Natural killer cell (primary cell): ENCODE data around the gene DIP2A. TPM values are rescaled to one million over a fixed set of nuclear protein-coding genes. Genes with fewer than 3 reads are reported as not detected.

ENCODE experiments used
- ATAC-seq, 3 donors: fragments of 150-1000 bp in 2 of 3; fragments of 200-7000 bp in 1 of 3; cut with Tn5 transposase; 1 replicate in 1 of 3; 2 replicates in 2 of 3; pipeline ENCODE4 v1.10.0; 2021; ENCODE audit warnings: mild to moderate bottlenecking in 2 of 3, moderate library complexity in 2 of 3
- DNase-seq, 2 donors: peaks; one replicate each; pipeline versions ENCODE4 v3.0.0 to v3.0.0-alpha.2; 2013 to 2021; ENCODE audit warnings: mixed read lengths in 1 of 2
- H3K27ac ChIP-seq: one replicate; pipeline ENCODE4 v1.5.1; 2013; ENCODE audit warnings: mild to moderate bottlenecking, low read length
- H3K27me3 ChIP-seq: one replicate; pipeline ENCODE4 v1.6.1; 2013; ENCODE audit warnings: low read length; ENCODE audit not compliant: control insufficient read depth, insufficient read depth
- H3K36me3 ChIP-seq: one replicate; pipeline ENCODE4 v1.6.1; 2013; ENCODE audit warnings: low read length; ENCODE audit not compliant: control insufficient read depth, insufficient read depth
- H3K4me1 ChIP-seq: one replicate; pipeline ENCODE4 v1.6.1; 2013; ENCODE audit warnings: low read length; ENCODE audit not compliant: control insufficient read depth, insufficient read depth
- H3K4me3 ChIP-seq: one replicate; pipeline ENCODE4 v1.5.1; 2013; ENCODE audit warnings: low read length
- H3K9me3 ChIP-seq: one replicate; pipeline ENCODE4 v1.6.1; 2013; ENCODE audit warnings: low read length; ENCODE audit not compliant: control insufficient read depth, insufficient read depth
- H3K27ac Mint-ChIP-seq, 2 donors: one replicate each; pipeline ENCODE4 v1.8.0; 2022; ENCODE audit warnings: mild to moderate bottlenecking in 2 of 2, mixed read lengths in 2 of 2, moderate library complexity in 1 of 2
- H3K27me3 Mint-ChIP-seq, 2 donors: one replicate each; pipeline ENCODE4 v1.8.0; 2022; ENCODE audit warnings: low read depth in 2 of 2, mixed read lengths in 2 of 2
- H3K36me3 Mint-ChIP-seq: one replicate; pipeline ENCODE4 v1.8.0; 2022; ENCODE audit warnings: mixed read lengths
- H3K4me1 Mint-ChIP-seq, 2 donors: one replicate each; pipeline ENCODE4 v1.8.0; 2022; ENCODE audit warnings: mixed read lengths in 2 of 2
- H3K4me3 Mint-ChIP-seq: one replicate; pipeline ENCODE4 v1.8.0; 2022; ENCODE audit warnings: mild to moderate bottlenecking, moderate library complexity, mixed read lengths
- H3K9me3 Mint-ChIP-seq, 2 donors: one replicate each; pipeline ENCODE4 v1.8.0; 2022; ENCODE audit warnings: mixed read lengths in 2 of 2
- WGBS: methylation state at CpG from one replicate; pipeline ENCODE4 v1.1.7; 2013; ENCODE audit warnings: missing lambda C conversion rate; ENCODE audit not compliant: insufficient coverage; 5-methylcytosine and 5-hydroxymethylcytosine counted together
- intact Hi-C: fragments of 100-400 bp; cut with micrococcal nuclease; formaldehyde crosslinking; loops from one replicate; pipeline ENCODE4 v1.14.2; 2022
- total RNA-seq, 4 donors: library from RNA; stranded (reverse); fragments of 120-200 nt in 1 of 4; gene quantifications; one replicate each; pipeline versions ENCODE4 v1.2.3 to v1.2.4, GENCODE V29; 2013 to 2022
- TF ChIP-seq, protein P1 (sequence below): fragments of 200-600 bp; IDR thresholded peaks from one replicate; pipeline ENCODE4 v1.8.0; 2022; ENCODE audit warnings: antibody characterized with exemption

The DIP2A gene
- total RNA-seq, 3 donors from 2014 or later (not counting 1 experiment from before 2014, with no cell fraction given), result 166 to 308 (median 170) TPM

DNA sequence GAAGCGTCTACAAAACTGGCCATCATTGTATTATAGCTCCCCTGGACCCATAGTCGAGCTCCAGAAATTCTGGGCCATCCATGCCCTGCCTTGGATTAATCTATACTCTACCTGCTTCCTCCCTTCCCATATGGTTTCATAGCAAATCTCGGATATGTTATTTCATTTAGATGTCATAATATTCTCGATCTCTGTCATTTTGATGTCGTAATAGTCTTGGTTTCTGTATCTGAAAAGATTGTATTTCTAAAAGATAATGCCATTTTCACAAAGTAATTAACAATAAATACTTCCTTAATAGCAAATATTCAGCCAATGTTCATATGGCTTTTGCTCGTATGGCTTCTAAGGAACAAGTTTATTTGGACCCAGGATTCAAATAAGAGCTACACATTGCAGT, 35.1 kb downstream of the DIP2A start:
- peaks cover 9% of the 10 kb centered on the region for H3K36me3 Mint-ChIP-seq

DNA sequence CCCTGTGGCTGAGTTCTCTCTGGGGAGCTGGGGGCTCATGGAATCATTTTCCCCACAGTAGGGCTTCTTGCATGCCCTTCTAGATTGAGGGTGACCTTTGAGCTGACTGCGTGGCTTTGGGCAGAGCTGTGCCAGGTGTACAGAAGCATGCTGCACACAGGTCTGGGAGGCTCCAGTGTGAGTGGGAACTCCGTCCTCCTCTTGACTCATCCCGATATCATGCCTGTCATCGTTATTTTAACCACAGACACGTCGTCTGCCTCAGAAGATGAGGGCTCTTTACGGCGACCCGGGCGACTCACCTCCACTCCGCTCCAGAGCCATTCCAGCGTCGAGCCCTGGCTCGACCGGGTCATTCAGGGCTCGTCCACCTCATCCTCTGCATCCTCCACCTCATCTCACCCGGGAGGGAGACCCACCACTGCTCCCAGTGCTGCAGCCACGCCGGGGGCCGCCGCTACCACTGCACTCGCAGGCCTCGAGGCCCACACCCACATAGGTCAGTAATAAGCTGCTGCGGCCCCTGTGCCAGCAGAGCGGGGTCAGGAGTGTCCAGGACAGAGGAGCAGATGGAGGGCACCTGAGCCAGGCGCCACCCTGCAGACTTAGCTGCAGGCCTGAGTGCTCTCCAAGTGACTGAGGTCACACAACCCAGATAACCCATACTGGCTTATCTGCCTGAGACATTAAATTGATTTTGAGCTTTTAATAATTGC, 39.8 kb downstream of the DIP2A start:
- TF ChIP-seq, protein P1, sequence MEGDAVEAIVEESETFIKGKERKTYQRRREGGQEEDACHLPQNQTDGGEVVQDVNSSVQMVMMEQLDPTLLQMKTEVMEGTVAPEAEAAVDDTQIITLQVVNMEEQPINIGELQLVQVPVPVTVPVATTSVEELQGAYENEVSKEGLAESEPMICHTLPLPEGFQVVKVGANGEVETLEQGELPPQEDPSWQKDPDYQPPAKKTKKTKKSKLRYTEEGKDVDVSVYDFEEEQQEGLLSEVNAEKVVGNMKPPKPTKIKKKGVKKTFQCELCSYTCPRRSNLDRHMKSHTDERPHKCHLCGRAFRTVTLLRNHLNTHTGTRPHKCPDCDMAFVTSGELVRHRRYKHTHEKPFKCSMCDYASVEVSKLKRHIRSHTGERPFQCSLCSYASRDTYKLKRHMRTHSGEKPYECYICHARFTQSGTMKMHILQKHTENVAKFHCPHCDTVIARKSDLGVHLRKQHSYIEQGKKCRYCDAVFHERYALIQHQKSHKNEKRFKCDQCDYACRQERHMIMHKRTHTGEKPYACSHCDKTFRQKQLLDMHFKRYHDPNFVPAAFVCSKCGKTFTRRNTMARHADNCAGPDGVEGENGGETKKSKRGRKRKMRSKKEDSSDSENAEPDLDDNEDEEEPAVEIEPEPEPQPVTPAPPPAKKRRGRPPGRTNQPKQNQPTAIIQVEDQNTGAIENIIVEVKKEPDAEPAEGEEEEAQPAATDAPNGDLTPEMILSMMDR, result no peak
- no peak for ATAC-seq
- no peaks in the 10 kb centered on the region for H3K9me3 Mint-ChIP-seq
- no peaks in the 10 kb centered on the region for H3K9me3 ChIP-seq
- no peaks in the 10 kb centered on the region for H3K27me3 ChIP-seq
- no peak overlapping the region for H3K27ac ChIP-seq
- no peaks in the 10 kb centered on the region for H3K36me3 Mint-ChIP-seq
- no peaks in the 10 kb centered on the region for H3K27me3 Mint-ChIP-seq
- H3K4me3 ChIP-seq, result no peak overlapping the region
- no peak for DNase-seq
- H3K36me3 ChIP-seq, result peaks cover 48% of the 10 kb centered on the region
- peaks cover 8% of the 10 kb centered on the region for H3K4me1 ChIP-seq
- no peak overlapping the region for H3K4me3 Mint-ChIP-seq
- peaks cover 26 to 37% of the 10 kb centered on the region in 2 donors for H3K4me1 Mint-ChIP-seq
- H3K27ac Mint-ChIP-seq, result no peak overlapping the region
- WGBS, result 95% methylated on average over 26 of the region's 26 CpGs
- intact Hi-C loops, result no loop called here

More for the DNA sequence above, 35.1 kb downstream of the DIP2A start:
- Mint-ChIP-seq H3K4me3 (no peak overlapping the region), H3K9me3 (no peaks in the 10 kb centered on the region), H3K4me1 (peaks cover 13 to 30% of the 10 kb centered on the region in 2 donors), H3K27ac (peak overlapping the region; percentile 35 to 47), H3K27me3 (no peaks in the 10 kb centered on the region)
- Histone ChIP-seq H3K9me3 (peaks cover 2% of the 10 kb centered on the region), H3K36me3 (peaks cover 58% of the 10 kb centered on the region), H3K27me3 (no peaks in the 10 kb centered on the region), H3K4me1 (no peaks in the 10 kb centered on the region), H3K27ac (no peak overlapping the region), H3K4me3 (no peak overlapping the region)
- DNase-seq (no peak), ATAC-seq (no peak)
- intact Hi-C loops, result no loop called here
- TF ChIP-seq, protein P1, result no peak
- 95% methylated on average over 3 of the region's 6 CpGs for WGBS

DNA sequence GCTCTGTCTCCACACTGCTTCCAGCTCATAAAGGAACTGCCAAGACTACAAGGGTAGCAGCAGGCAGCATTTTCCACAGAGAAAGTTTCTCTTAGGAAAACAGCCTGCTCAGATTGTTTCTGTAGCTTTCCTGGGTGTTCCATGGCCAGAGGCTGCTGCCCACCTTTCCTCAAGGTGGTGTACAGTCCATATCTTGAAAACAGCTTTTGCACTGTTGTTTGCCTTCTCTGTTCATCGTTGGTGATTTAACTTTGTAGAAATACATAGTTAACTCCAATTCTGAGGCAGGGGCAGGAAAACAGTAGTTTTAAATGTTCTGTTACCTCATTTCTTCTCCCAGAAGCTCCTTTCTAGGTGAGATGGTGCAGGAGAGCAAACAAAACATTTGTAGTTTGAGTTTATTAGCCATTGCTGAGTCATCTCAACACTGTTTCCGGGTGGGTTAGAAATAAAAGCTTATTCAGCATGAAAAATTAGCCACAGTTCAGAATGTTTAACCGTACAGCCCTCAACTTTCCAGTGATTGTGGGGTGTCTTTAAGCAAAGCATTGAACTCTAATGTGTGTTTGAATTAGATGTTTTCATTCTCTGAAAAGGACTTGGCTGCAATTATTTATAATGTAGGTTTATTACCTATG, 41.7 kb downstream of the DIP2A start:
- Mint-ChIP-seq H3K4me3 (no peak overlapping the region), H3K9me3 (no peaks in the 10 kb centered on the region), H3K4me1 (peaks cover 14 to 22% of the 10 kb centered on the region in 2 donors), H3K27me3 (no peaks in the 10 kb centered on the region), H3K36me3 (no peaks in the 10 kb centered on the region), H3K27ac (peak overlapping the region; percentile 69 to 79)
- Histone ChIP-seq H3K27ac (no peak overlapping the region), H3K36me3 (peaks cover 48% of the 10 kb centered on the region), H3K4me3 (no peak overlapping the region), H3K27me3 (no peaks in the 10 kb centered on the region), H3K4me1 (peaks cover 8% of the 10 kb centered on the region), H3K9me3 (no peaks in the 10 kb centered on the region)
- ATAC-seq (peak; percentile 59 to 91 (median 66)), DNase-seq (peak in 1 of 2 donors; percentile 34)
- TF ChIP-seq, protein P1, result no peak
- WGBS, result 0% methylated on average over 3 of the region's 3 CpGs
- intact Hi-C loops, result no loop called here
